Lower leg skin (tissue), 4 donors: Measurements from ENCODE around the gene NT5E. TPM values are rescaled to one million over a fixed set of nuclear protein-coding genes. Genes with fewer than 3 reads are reported as not detected.

Experiments used
- DNase-seq, 2 donors: peaks; one replicate each; pipeline ENCODE4 v3.0.0-alpha.2; 2019; ENCODE audit warnings: low spot score in 2 of 2
- H3K4me3 ChIP-seq: fragments of 200-600 bp; sonication (generic); 2 replicates; pipeline ENCODE4 v1.5.1; 2017; ENCODE audit warnings: mild to moderate bottlenecking, low read depth; ENCODE audit not compliant: poor library complexity, severe bottlenecking
- CTCF ChIP-seq, 3 donors: fragments of 450-650 bp; IDR thresholded peaks; one replicate each; pipeline ENCODE4 v1.5.1; 2016; ENCODE audit warnings: antibody characterized with exemption in 3 of 3, mild to moderate bottlenecking in 3 of 3, moderate library complexity in 2 of 3
- POLR2A ChIP-seq, 2 donors: fragments of 450-650 bp; IDR thresholded peaks; one replicate each; pipeline ENCODE4 v1.6.1; 2016 to 2017; ENCODE audit warnings: antibody characterized with exemption in 2 of 2, mild to moderate bottlenecking in 1 of 2, moderate library complexity in 1 of 2
- WGBS, 2 donors: methylation state at CpG; one replicate each; pipeline ENCODE4 v1.1.5; 2018; 5-methylcytosine and 5-hydroxymethylcytosine counted together
- intact Hi-C: fragments of 100-400 bp; cut with DNase I; formaldehyde crosslinking; loops from one replicate; pipeline ENCODE4 v1.15.0; 2023; ENCODE audit warnings: low total_unique reads
- total RNA-seq, 4 donors: library from RNA; depleted of rRNA; stranded (reverse); fragments of >200 nt; gene quantifications; one replicate each; pipeline ENCODE4 v1.1.0, GENCODE V29; 2016

The NT5E gene
- total RNA-seq, 4 donors from 2014 or later = 6.3 to 12.8 (median 9.2) TPM

- TF ChIP-seq CTCF (IDR thresholded peaks at IDR 0.05) (no peak), POLR2A (IDR thresholded peaks at IDR 0.05) (no peak)
- no peak for DNase-seq
- 95 to 97% methylated on average over 4 of the region's 4 CpGs for WGBS, 2 donors
- no peak overlapping the region for H3K4me3 ChIP-seq
- intact Hi-C loops = no loop called here
Observed at GRCh38 chr6:85425997-85426396, 23.9 kb upstream of the NT5E start.

DNA sequence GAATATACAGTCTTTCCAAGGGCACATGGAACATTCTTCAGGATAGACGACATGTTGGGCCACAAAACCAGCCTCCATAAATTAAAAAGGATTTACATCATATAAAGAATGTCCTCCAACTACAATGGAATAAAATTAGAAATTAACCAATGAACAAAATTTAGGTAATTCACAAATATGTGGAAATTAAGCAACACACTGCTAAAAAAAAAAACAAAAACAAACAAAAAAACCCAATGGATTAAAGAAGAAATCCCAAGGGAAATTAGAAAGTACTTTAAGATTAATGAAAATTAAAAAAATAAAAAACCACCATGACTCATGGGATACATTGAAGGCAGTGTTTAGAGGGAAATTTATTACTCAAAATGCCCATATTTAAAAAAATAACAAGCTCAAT, 21.4 kb upstream of the NT5E start:
- 65 to 67% methylated on average over 1 of the region's 1 CpG for WGBS, 2 donors
- no peak for TF ChIP-seq CTCF (IDR thresholded peaks at IDR 0.05)
- no peak overlapping the region for H3K4me3 ChIP-seq
- DNase-seq = no peak
- intact Hi-C loops = no loop called here

DNA sequence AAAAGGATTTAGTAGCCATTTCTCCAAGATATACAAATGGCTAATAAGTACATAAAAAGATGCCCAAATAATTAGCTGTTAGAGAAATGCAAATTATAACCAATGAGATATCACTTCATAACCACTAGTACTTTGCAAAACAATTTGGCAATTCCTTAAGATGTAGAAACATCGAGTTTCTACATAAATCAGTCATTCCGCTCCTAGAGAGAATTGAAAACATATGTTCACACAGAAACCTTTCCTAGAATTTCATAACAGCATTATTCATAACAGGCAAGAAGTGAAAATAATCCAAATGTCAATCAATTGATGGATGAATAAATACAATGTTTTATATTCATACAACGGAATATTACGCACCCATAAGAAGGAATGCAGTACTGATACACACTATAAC, 20.5 kb upstream of the NT5E start:
- no peak overlapping the region for H3K4me3 ChIP-seq
- intact Hi-C loops = no loop called here
- no peak for DNase-seq
- TF ChIP-seq POLR2A (IDR thresholded peaks at IDR 0.05) (no peak), CTCF (IDR thresholded peaks at IDR 0.05) (no peak)
- WGBS, 2 donors = 61 to 75% methylated on average over 4 of the region's 4 CpGs

- intact Hi-C loops = no loop called here
- 72 to 74% methylated on average over 3 of the region's 3 CpGs for WGBS, 2 donors
- no peak for DNase-seq
- TF ChIP-seq POLR2A (IDR thresholded peaks at IDR 0.05) (no peak), CTCF (IDR thresholded peaks at IDR 0.05) (no peak)
- H3K4me3 ChIP-seq = no peak overlapping the region
Observed at GRCh38 chr6:85431271-85431670, 18.6 kb upstream of the NT5E start.

GRCh38 chr6:85432554-85432953, 17.3 kb upstream of the NT5E start:
- DNase-seq = no peak
- H3K4me3 ChIP-seq = no peak overlapping the region
- TF ChIP-seq POLR2A (IDR thresholded peaks at IDR 0.05) = no peak
- no peak for TF ChIP-seq CTCF (IDR thresholded peaks at IDR 0.05)
- intact Hi-C loops = no loop called here
- 69 to 70% methylated on average over 1 of the region's 1 CpG for WGBS, 2 donors

GRCh38 chr6:85435851-85436250, 14.0 kb upstream of the NT5E start:
- DNase-seq = no peak
- 33 to 44% methylated on average over 1 of the region's 1 CpG for WGBS, 2 donors
- H3K4me3 ChIP-seq = no peak overlapping the region
- TF ChIP-seq CTCF (IDR thresholded peaks at IDR 0.05) = no peak
- no peak for TF ChIP-seq POLR2A (IDR thresholded peaks at IDR 0.05)
- intact Hi-C loops = no loop called here
